Liver (tissue), 9 donors: ENCODE data around the gene UBE2QL1. TPM values are rescaled to one million over a fixed set of nuclear protein-coding genes. Genes with fewer than 3 reads are reported as not detected.
"Not testable (repeated sequence)": the region's sequence is repeated elsewhere in the genome, so short reads cannot be mapped to it uniquely, and the experiment has no call there.

Experiments
- DNase-seq: peaks from one replicate; pipeline ENCODE4 v3.0.0-alpha.2; 2017; ENCODE audit warnings: low spot score
- H3K27ac ChIP-seq, 2 donors: one replicate each; pipeline ENCODE4 v1.7.0; 2013; ENCODE audit warnings: inconsistent platforms in 2 of 2, low read length in 2 of 2, control low read depth in 1 of 2, low read depth in 1 of 2, mild to moderate bottlenecking in 1 of 2
- H3K27me3 ChIP-seq, 4 donors: one replicate each; pipeline versions ENCODE4 v1.6.1 to v1.7.0; 2013; ENCODE audit warnings: low read length in 3 of 4, inconsistent platforms in 1 of 4, mild to moderate bottlenecking in 1 of 4, moderate library complexity in 1 of 4; ENCODE audit not compliant: control insufficient read depth in 4 of 4, insufficient read depth in 4 of 4
- H3K36me3 ChIP-seq, 4 donors: one replicate each; pipeline versions ENCODE4 v1.6.1 to v1.7.0; 2013; ENCODE audit warnings: low read length in 3 of 4, mild to moderate bottlenecking in 3 of 4, low read depth in 1 of 4, moderate library complexity in 1 of 4; ENCODE audit not compliant: control insufficient read depth in 4 of 4, insufficient read depth in 3 of 4
- H3K4me1 ChIP-seq, 4 donors: one replicate each; pipeline versions ENCODE4 v1.6.1 to v1.7.0; 2013; ENCODE audit warnings: low read length in 3 of 4, mild to moderate bottlenecking in 3 of 4, moderate library complexity in 1 of 4; ENCODE audit not compliant: control insufficient read depth in 4 of 4, insufficient read depth in 4 of 4
- H3K4me3 ChIP-seq, 3 donors: one replicate each; pipeline versions ENCODE4 v1.6.1 to v1.7.0; 2013; ENCODE audit warnings: low read length in 3 of 3, control low read depth in 1 of 3, low read depth in 1 of 3, mild to moderate bottlenecking in 1 of 3
- H3K9ac ChIP-seq, 2 donors: one replicate each; pipeline ENCODE4 v1.7.0; 2013; ENCODE audit warnings: low read length in 2 of 2, mild to moderate bottlenecking in 2 of 2, moderate library complexity in 2 of 2, control low read depth in 1 of 2, low read depth in 1 of 2
- H3K9me3 ChIP-seq, 4 donors: one replicate each; pipeline versions ENCODE4 v1.6.1 to v1.7.0; 2013; ENCODE audit warnings: low read length in 3 of 4; ENCODE audit not compliant: control insufficient read depth in 4 of 4
- ATF3 ChIP-seq: IDR thresholded peaks from 2 replicates; pipeline ENCODE4 v1.6.1; 2016; ENCODE audit warnings: antibody characterized with exemption
- CTCF ChIP-seq: fragments of 150-350 bp; IDR thresholded peaks from 2 replicates; pipeline ENCODE4 v1.5.1; 2017; ENCODE audit warnings: improper control_type of control experiment, low read depth, low read length; ENCODE audit not compliant: missing input control
- EGR1 ChIP-seq, 2 donors: IDR thresholded peaks; 2 replicates each; pipeline ENCODE4 v1.6.1; 2016 to 2018; ENCODE audit warnings: antibody characterized with exemption in 2 of 2, low read depth in 2 of 2
- FOXA2 ChIP-seq: IDR thresholded peaks from 2 replicates; pipeline ENCODE4 v1.6.1; 2016; ENCODE audit warnings: antibody characterized with exemption
- GABPA ChIP-seq, 2 donors: IDR thresholded peaks in 1 of 2; conservative IDR thresholded peaks in 1 of 2; 2 replicates each; pipeline ENCODE4 v1.6.1; 2016; ENCODE audit warnings: antibody characterized with exemption in 2 of 2, mild to moderate bottlenecking in 1 of 2, moderate library complexity in 1 of 2
- HNF4A ChIP-seq, 2 donors: conservative IDR thresholded peaks; 2 replicates each; pipeline ENCODE4 v1.6.1; 2016; ENCODE audit warnings: antibody characterized with exemption in 2 of 2, mild to moderate bottlenecking in 2 of 2
- HNF4G ChIP-seq: IDR thresholded peaks from 2 replicates; pipeline ENCODE4 v1.6.1; 2016; ENCODE audit warnings: antibody characterized with exemption
- MAX ChIP-seq: IDR thresholded peaks from 2 replicates; pipeline ENCODE4 v1.6.1; 2016; ENCODE audit warnings: antibody characterized with exemption
- RAD21 ChIP-seq, 2 donors: IDR thresholded peaks; 2 replicates each; pipeline ENCODE4 v1.6.1; 2016; ENCODE audit warnings: antibody characterized with exemption in 2 of 2, mild to moderate bottlenecking in 2 of 2
- REST ChIP-seq: IDR thresholded peaks from 2 replicates; pipeline ENCODE4 v1.6.1; 2016; ENCODE audit warnings: antibody characterized with exemption, mild to moderate bottlenecking
- RXRA ChIP-seq, 2 donors: IDR thresholded peaks; 2 replicates each; pipeline ENCODE4 v1.6.1; 2017 to 2018; ENCODE audit warnings: antibody characterized with exemption in 2 of 2, mild to moderate bottlenecking in 1 of 2
- SP1 ChIP-seq: IDR thresholded peaks from 2 replicates; pipeline ENCODE4 v1.6.1; 2018; ENCODE audit warnings: antibody characterized with exemption, mild to moderate bottlenecking
- YY1 ChIP-seq: IDR thresholded peaks from 2 replicates; pipeline ENCODE4 v1.6.1; 2016; ENCODE audit warnings: antibody characterized with exemption, mild to moderate bottlenecking
- WGBS: extraction: QIAGEN DNeasy Blood & Tissue Kit; methylation state at CpG from one replicate; pipeline ENCODE4 v1.1.7; 2013; 5-methylcytosine and 5-hydroxymethylcytosine counted together
- polyA plus RNA-seq, 2 donors: library from polyadenylated mRNA; stranded (reverse) in 1 of 2; unstranded in 1 of 2; fragments of 200-250 nt in 1 of 2; fragments of >200 nt in 1 of 2; fragmentation: Nextera tagmentation in 1 of 2; extraction: Ambion mirVana in 1 of 2; gene quantifications; one replicate each; pipeline versions ENCODE4 v1.2.1 to v1.2.3, GENCODE V29; 2013 to 2015
- total RNA-seq, 2 donors: library from RNA; depleted of rRNA; stranded (reverse); fragments of >200 nt; gene quantifications; one replicate each; pipeline ENCODE4 v1.2.3, GENCODE V29; 2014
- donor health status: healthy.
- donor health status: healthy.
- donor health status: healthy.
- donor health status: healthy.
- donor health status: healthy.

The UBE2QL1 gene
- total and polyA plus RNA-seq, 4 donors, result 0.09 to 1.9 (median 0.36) TPM

- TF ChIP-seq REST (peak; percentile 42), SP1 (peak; percentile 83), FOXA2 (peak; percentile 51), RAD21 (IDR thresholded peaks at IDR 0.05) (peak; percentile 31 to 63), GABPA (IDR thresholded peaks at IDR 0.05 in 1 of 2, conservative IDR thresholded peaks at IDR 0.05 in 1 of 2) (no peak), EGR1 (IDR thresholded peaks at IDR 0.05; ENCODE audit: low read depth in 2 of 2) (peak; percentile 17 to 76), MAX (peak; percentile 78), ATF3 (no peak)
Observed at GRCh38 chr5:6508931-6509330, 60.3 kb downstream of the UBE2QL1 start (continued).

GRCh38 chr5:6510132-6510531 lies 61.5 kb downstream of the UBE2QL1 start:
- H3K4me1 ChIP-seq, result peaks cover 13 to 36% (median 23%) of the 10 kb centered on the region in 4 donors
- H3K27me3 ChIP-seq, result no peaks in the 10 kb centered on the region
- peak overlapping the region in 1 of 2 donors; percentile 23 for H3K27ac ChIP-seq
- 33% methylated on average over 2 of the region's 2 CpGs for WGBS
- no peak for DNase-seq
- no peaks in the 10 kb centered on the region for H3K36me3 ChIP-seq
- no peak for TF ChIP-seq HNF4G
- TF ChIP-seq HNF4A (conservative IDR thresholded peaks at IDR 0.05), result peak in 1 of 2 donors; percentile 21
- no peak for TF ChIP-seq YY1
- TF ChIP-seq MAX, result no peak
- no peak for TF ChIP-seq CTCF
- TF ChIP-seq ATF3, result no peak
- peak in 1 of 2 donors; percentile 36 for TF ChIP-seq RXRA (IDR thresholded peaks at IDR 0.05)
- H3K9me3 ChIP-seq, result no peaks in the 10 kb centered on the region
- H3K4me3 ChIP-seq, result no peak overlapping the region
- no peak overlapping the region for H3K9ac ChIP-seq

- Histone ChIP-seq H3K9me3 (no peaks in the 10 kb centered on the region), H3K4me1 (peaks cover 12 to 29% (median 17%) of the 10 kb centered on the region in 4 donors), H3K4me3 (no peak overlapping the region), H3K27me3 (no peaks in the 10 kb centered on the region), H3K27ac (no peak overlapping the region), H3K9ac (no peak overlapping the region), H3K36me3 (no peaks in the 10 kb centered on the region)
- no peak for DNase-seq
- 96% methylated on average over 4 of the region's 4 CpGs for WGBS
- no peak for TF ChIP-seq RXRA (IDR thresholded peaks at IDR 0.05)
Observed at GRCh38 chr5:6510973-6511372, 62.3 kb downstream of the UBE2QL1 start.

GRCh38 chr5:6515812-6516211 lies 67.2 kb downstream of the UBE2QL1 start:
- WGBS, result 74% methylated on average over 5 of the region's 5 CpGs
- not testable (repeated sequence) for H3K36me3 ChIP-seq, H3K27me3 ChIP-seq, H3K27ac ChIP-seq, DNase-seq, H3K9ac ChIP-seq, H3K9me3 ChIP-seq, H3K4me1 ChIP-seq, H3K4me3 ChIP-seq
